B cell (primary cell): ENCODE results near the gene ZDHHC22. TPM values are rescaled to one million over a fixed set of nuclear protein-coding genes. Genes with fewer than 3 reads are reported as not detected.
A peak's percentile ranks its signal among the peaks of the same experiment; 100 is the strongest.

ENCODE experiments used
- ATAC-seq: fragments of 200-7000 bp; cut with Tn5 transposase; one replicate; pipeline ENCODE4 v1.10.0; 2021; ENCODE audit warnings: low read depth, mild to moderate bottlenecking, moderate number of reproducible peaks, moderate library complexity
- CTCF ChIA-PET: fragments of 350-600 bp; sonication (Branson Sonifier 250); formaldehyde crosslinking; loops from one replicate; lab custom pipeline; 2021; ENCODE audit warnings: antibody characterized with exemption, inconsistent platforms; lab: Charles Lee
- POLR2A ChIA-PET: fragments of 350-600 bp; sonication (Branson Sonifier 250); formaldehyde crosslinking; loops from one replicate; lab custom pipeline; 2021; ENCODE audit warnings: antibody characterized with exemption; lab: Charles Lee
- DNase-seq: peaks from one replicate; pipeline ENCODE4 v3.0.0; 2013
- H2AFZ ChIP-seq: 2 replicates; pipeline ENCODE4 v1.6.1; 2012; ENCODE audit warnings: mild to moderate bottlenecking, low read depth, low read length; ENCODE audit not compliant: insufficient read depth, poor library complexity, severe bottlenecking
- H3K27ac ChIP-seq, 2 donors: 1 replicate in 1 of 2; 2 replicates in 1 of 2; pipeline ENCODE4 v1.5.1; 2012 to 2013; ENCODE audit warnings: low read length in 2 of 2, mild to moderate bottlenecking in 2 of 2, moderate library complexity in 1 of 2
- H3K27me3 ChIP-seq, 4 experiments: fragments of 200-600 bp in 1 of 4; sonication (generic) in 1 of 4; replicated peaks in 1 of 4; 1 replicate in 2 of 4; 2 replicates in 2 of 4; pipeline versions ENCODE4 v1.6.1 to v1.7.0; 2013 to 2016; ENCODE audit warnings: low read length in 3 of 4, mild to moderate bottlenecking in 2 of 4, mixed read lengths in 1 of 4, moderate library complexity in 1 of 4; ENCODE audit not compliant: insufficient read depth in 4 of 4, control insufficient read depth in 3 of 4; ENCODE audit errors: control extremely low read depth in 1 of 4
- H3K36me3 ChIP-seq, 2 experiments: replicated peaks in 1 of 2; 1 replicate in 1 of 2; 2 replicates in 1 of 2; pipeline versions ENCODE4 v1.6.1 to v1.7.1; 2013; ENCODE audit warnings: low read length in 1 of 2; ENCODE audit not compliant: insufficient read depth in 2 of 2, control insufficient read depth in 1 of 2; ENCODE audit errors: control extremely low read depth in 1 of 2, extremely low read depth in 1 of 2
- H3K4me1 ChIP-seq, 2 donors: fragments of 200-600 bp in 1 of 2; sonication (generic) in 1 of 2; 1 replicate in 1 of 2; 2 replicates in 1 of 2; pipeline versions ENCODE4 v1.5.1 to v1.6.1; 2013 to 2017; ENCODE audit warnings: low read length in 2 of 2; ENCODE audit not compliant: control insufficient read depth in 2 of 2, insufficient read depth in 2 of 2
- H3K4me2 ChIP-seq: replicated peaks from 2 replicates; pipeline ENCODE3; 2012; ENCODE audit warnings: mild to moderate bottlenecking, low read depth, low read length; ENCODE audit not compliant: poor library complexity, severe bottlenecking
- H3K4me3 ChIP-seq, 5 experiments: fragments of 200-600 bp in 1 of 5; sonication (generic) in 1 of 5; 1 replicate in 3 of 5; 2 replicates in 2 of 5; pipeline versions ENCODE4 v1.5.1 to v1.7.0; 2011 to 2016; ENCODE audit warnings: low read length in 4 of 5, mild to moderate bottlenecking in 4 of 5, low read depth in 2 of 5, control low read depth in 1 of 5, moderate library complexity in 1 of 5; ENCODE audit not compliant: insufficient read depth in 1 of 5; ENCODE audit errors: control extremely low read depth in 1 of 5, extremely low read depth in 1 of 5
- H3K79me2 ChIP-seq: fragments of 200-600 bp; sonication (generic); one replicate; pipeline ENCODE4 v1.6.0; 2016; ENCODE audit warnings: low read length; ENCODE audit not compliant: control insufficient read depth, insufficient read depth
- H3K9ac ChIP-seq: fragments of 200-600 bp; sonication (generic); 2 replicates; pipeline ENCODE4 v1.6.1; 2017; ENCODE audit warnings: mild to moderate bottlenecking, low read length, moderate library complexity
- H3K9me3 ChIP-seq, 3 donors: one replicate each; pipeline versions ENCODE4 v1.6.1 to v1.7.1; 2013; ENCODE audit warnings: low read length in 2 of 3; ENCODE audit not compliant: control insufficient read depth in 2 of 3, insufficient read depth in 1 of 3; ENCODE audit errors: control extremely low read depth in 1 of 3
- H4K20me1 ChIP-seq: 2 replicates; pipeline ENCODE4 v1.6.0; 2012; ENCODE audit warnings: mild to moderate bottlenecking, low read length; ENCODE audit not compliant: insufficient read depth, control insufficient read depth, poor library complexity, severe bottlenecking
- H3K27ac Mint-ChIP-seq: one replicate; pipeline ENCODE4 v1.8.0; 2021; ENCODE audit warnings: mixed read lengths
- H3K27me3 Mint-ChIP-seq: one replicate; pipeline ENCODE4 v1.8.0; 2021; ENCODE audit warnings: mixed read lengths
- H3K4me1 Mint-ChIP-seq: one replicate; pipeline ENCODE4 v1.8.0; 2021; ENCODE audit warnings: mixed read lengths
- H3K4me3 Mint-ChIP-seq: one replicate; pipeline ENCODE4 v1.8.0; 2021; ENCODE audit warnings: mixed read lengths
- H3K9me3 Mint-ChIP-seq: one replicate; pipeline ENCODE4 v1.8.0; 2022; ENCODE audit warnings: mixed read lengths; ENCODE audit not compliant: insufficient read depth
- CTCF ChIP-seq: fragments of 200-600 bp; IDR thresholded peaks from one replicate; pipeline ENCODE4 v1.8.0; 2022; ENCODE audit warnings: antibody characterized with exemption, mild to moderate bottlenecking
- EZH2 ChIP-seq: IDR thresholded peaks from 2 replicates; pipeline ENCODE4 v1.6.1; 2012; ENCODE audit warnings: borderline replicate concordance, low read depth, mild to moderate bottlenecking, moderate library complexity, low read length; ENCODE audit not compliant: insufficient read depth, poor library complexity, severe bottlenecking
- WGBS: methylation state at CpG from one replicate; pipeline ENCODE4 v1.1.5; 2013; ENCODE audit warnings: missing lambda C conversion rate; ENCODE audit not compliant: insufficient coverage; 5-methylcytosine and 5-hydroxymethylcytosine counted together
- intact Hi-C: fragments of 100-400 bp; cut with micrococcal nuclease; formaldehyde crosslinking; loops from one replicate; pipeline ENCODE4 v1.10.0; 2022
- polyA plus RNA-seq: library from polyadenylated mRNA; depleted of rRNA; stranded (reverse); fragments of >200 nt; gene quantifications from 2 replicates; pipeline ENCODE4 v1.2.3, GENCODE V29; 2012
- total RNA-seq, 2 donors: library from RNA; stranded (reverse); fragments of 120-200 nt in 1 of 2; gene quantifications; 1 replicate in 1 of 2; 2 replicates in 1 of 2; pipeline versions ENCODE4 v1.2.3 to v1.2.4, GENCODE V29; 2013 to 2022

Gene ZDHHC22
- total and polyA plus RNA-seq, 2 donors (not counting 1 experiment from before 2014, with no cell fraction given), result not detected

GRCh38 chr14:77139540-77140358, 1.8 kb downstream of the ZDHHC22 start:
- peaks cover 81% of the 10 kb centered on the region for H3K27me3 Mint-ChIP-seq
- H3K9me3 Mint-ChIP-seq, result no peaks in the 10 kb centered on the region
- H3K4me3 Mint-ChIP-seq, result peak overlapping the region; percentile 85
- Histone ChIP-seq H3K27ac (no peak overlapping the region), H3K9me3 (peaks cover 0 to 23% (median 0%) of the 10 kb centered on the region in 3 donors), H3K9ac (peak overlapping the region; percentile 21), H3K36me3 (no peaks in the 10 kb centered on the region), H4K20me1 (no peaks in the 10 kb centered on the region), H3K4me3 (peak overlapping the region in 3 of 5 experiments; percentile 3 to 41 (median 40)), H3K27me3 (peaks cover 0 to 85% (median 59%) of the 10 kb centered on the region in 4 experiments), H3K79me2 (no peaks in the 10 kb centered on the region), H2AFZ (peak overlapping the region; percentile 35), H3K4me1 (peaks cover 34 to 40% of the 10 kb centered on the region in 2 donors), H3K4me2 (peak overlapping the region; percentile 67)
- TF ChIP-seq CTCF (peak; percentile 72), EZH2 (peak; percentile 42)
- WGBS, result 2% methylated on average over 47 of the region's 52 CpGs
- ChIA-PET CTCF (interaction anchor here (0.5 to 4.9 kb wide), 7 partner anchors 10 to 573 kb away, joined by 3 to 18 read pairs (median 5); no protein-coding TSS in a partner anchor), POLR2A (no interaction called here)
- ATAC-seq (peak; percentile 69), DNase-seq (peak; percentile 74)
- H3K4me1 Mint-ChIP-seq, result peaks cover 26% of the 10 kb centered on the region
- intact Hi-C loops, result no loop called here
- H3K27ac Mint-ChIP-seq, result no peak overlapping the region

GRCh38 chr14:77139022-77139421, 2.6 kb downstream of the ZDHHC22 start:
- no peaks in the 10 kb centered on the region for H3K79me2 ChIP-seq
- ChIA-PET CTCF (interaction anchor here (1.2 kb wide), 1 partner anchor 177 kb away, joined by 6 read pairs; no protein-coding TSS in a partner anchor), POLR2A (no interaction called here)
- H3K27me3 Mint-ChIP-seq, result peaks cover 80% of the 10 kb centered on the region
- H3K4me1 ChIP-seq, result peaks cover 34 to 43% of the 10 kb centered on the region in 2 donors
- 84% methylated on average over 13 of the region's 15 CpGs for WGBS
- no peaks in the 10 kb centered on the region for H4K20me1 ChIP-seq
- H3K9ac ChIP-seq, result peak overlapping the region; percentile 21
- ATAC-seq (no peak), DNase-seq (no peak)
- no peaks in the 10 kb centered on the region for H3K36me3 ChIP-seq
- H3K27me3 ChIP-seq, result peaks cover 0 to 92% (median 64%) of the 10 kb centered on the region in 4 experiments
- intact Hi-C loops, result no loop called here
- no peak overlapping the region for H3K27ac Mint-ChIP-seq
- H3K4me2 ChIP-seq, result peak overlapping the region; percentile 67
- H3K9me3 ChIP-seq, result peaks cover 0 to 23% (median 0%) of the 10 kb centered on the region in 3 donors
- peak overlapping the region in 1 of 5 experiments; percentile 3 for H3K4me3 ChIP-seq
- no peak for TF ChIP-seq CTCF
- no peak for TF ChIP-seq EZH2
- H3K4me1 Mint-ChIP-seq, result peaks cover 26% of the 10 kb centered on the region
- peak overlapping the region; percentile 85 for H3K4me3 Mint-ChIP-seq
- no peaks in the 10 kb centered on the region for H3K9me3 Mint-ChIP-seq
- no peak overlapping the region for H2AFZ ChIP-seq
- H3K27ac ChIP-seq, result no peak overlapping the region
